T-helper 2 cell treated with Interferon-gamma antibody and Interleukin-4, amounts not matched to agents 5 μg/mL and 100 μg/mL, for 36 hours (primary cell): ENCODE measurements around the gene FKBP9.

ENCODE experiments used
- DNase-seq: peaks from one replicate; pipeline ENCODE4 v3.0.0; 2021; ENCODE audit warnings: low spot score
- H3K27ac Mint-ChIP-seq: one replicate; pipeline ENCODE4 v1.8.0; 2021; ENCODE audit warnings: mild to moderate bottlenecking, mixed read lengths
- H3K27me3 Mint-ChIP-seq: one replicate; pipeline ENCODE4 v1.8.0; 2021; ENCODE audit warnings: low read depth, mixed read lengths
- H3K36me3 Mint-ChIP-seq: one replicate; pipeline ENCODE4 v1.8.0; 2021; ENCODE audit warnings: low read depth, mixed read lengths
- H3K4me1 Mint-ChIP-seq: one replicate; pipeline ENCODE4 v1.8.0; 2021; ENCODE audit warnings: low read depth, mixed read lengths
- H3K4me3 Mint-ChIP-seq: one replicate; pipeline ENCODE4 v1.8.0; 2022; ENCODE audit warnings: mild to moderate bottlenecking, moderate library complexity, mixed read lengths
- H3K9me3 Mint-ChIP-seq: one replicate; pipeline ENCODE4 v1.8.0; 2021; ENCODE audit warnings: mixed read lengths

FKBP9 gene

GRCh38 chr7:33048257-33048656 lies 91.0 kb downstream of the FKBP9 start:
- Mint-ChIP-seq H3K4me3 (no peak overlapping the region), H3K36me3 (peaks cover 4% of the 10 kb centered on the region), H3K9me3 (no peaks in the 10 kb centered on the region), H3K27ac (no peak overlapping the region), H3K4me1 (peaks cover 44% of the 10 kb centered on the region), H3K27me3 (no peaks in the 10 kb centered on the region)
- DNase-seq = no peak

- Mint-ChIP-seq H3K4me1 (peaks cover 44% of the 10 kb centered on the region), H3K27me3 (no peaks in the 10 kb centered on the region), H3K4me3 (no peak overlapping the region), H3K27ac (no peak overlapping the region), H3K36me3 (peaks cover 4% of the 10 kb centered on the region), H3K9me3 (no peaks in the 10 kb centered on the region)
- DNase-seq = no peak
Observed at GRCh38 chr7:33048704-33049103, 91.5 kb downstream of the FKBP9 start.

- no peaks in the 10 kb centered on the region for H3K9me3 Mint-ChIP-seq
- peaks cover 6% of the 10 kb centered on the region for H3K36me3 Mint-ChIP-seq
- H3K4me3 Mint-ChIP-seq = no peak overlapping the region
- no peaks in the 10 kb centered on the region for H3K27me3 Mint-ChIP-seq
- DNase-seq = no peak
- H3K4me1 Mint-ChIP-seq = peaks cover 47% of the 10 kb centered on the region
- peak overlapping the region; percentile 52 for H3K27ac Mint-ChIP-seq
Observed at GRCh38 chr7:33050535-33051318, 93.5 kb downstream of the FKBP9 start.

- H3K36me3 Mint-ChIP-seq = peaks cover 8% of the 10 kb centered on the region
- H3K27ac Mint-ChIP-seq = peak overlapping the region; percentile 64
- DNase-seq = no peak
- H3K4me1 Mint-ChIP-seq = peaks cover 42% of the 10 kb centered on the region
- no peaks in the 10 kb centered on the region for H3K9me3 Mint-ChIP-seq
- no peaks in the 10 kb centered on the region for H3K27me3 Mint-ChIP-seq
- H3K4me3 Mint-ChIP-seq = peak overlapping the region; percentile 32
Observed at GRCh38 chr7:33053721-33054120, 96.5 kb downstream of the FKBP9 start.

- no peak for DNase-seq
- no peaks in the 10 kb centered on the region for H3K27me3 Mint-ChIP-seq
- H3K27ac Mint-ChIP-seq = peak overlapping the region; percentile 64
- H3K4me3 Mint-ChIP-seq = peak overlapping the region; percentile 32
- H3K4me1 Mint-ChIP-seq = peaks cover 46% of the 10 kb centered on the region
- no peaks in the 10 kb centered on the region for H3K9me3 Mint-ChIP-seq
- H3K36me3 Mint-ChIP-seq = peaks cover 11% of the 10 kb centered on the region
Observed at GRCh38 chr7:33054261-33054964, 97.2 kb downstream of the FKBP9 start.

- Mint-ChIP-seq H3K27me3 (no peaks in the 10 kb centered on the region), H3K9me3 (no peaks in the 10 kb centered on the region), H3K4me3 (no peak overlapping the region), H3K4me1 (peaks cover 50% of the 10 kb centered on the region), H3K36me3 (peaks cover 14% of the 10 kb centered on the region), H3K27ac (peak overlapping the region; percentile 22)
- no peak for DNase-seq
Observed at GRCh38 chr7:33055158-33055557, 97.9 kb downstream of the FKBP9 start.
